Testis (tissue), 2 donors: ENCODE data around the gene MAML2.

Experiments
- CTCF ChIP-seq, 3 experiments: fragments of 450-650 bp in 2 of 3; fragments of 200-600 bp in 1 of 3; sonication (generic) in 1 of 3; IDR thresholded peaks; one replicate each; pipeline ENCODE4 v1.5.1; 2016 to 2019; ENCODE audit warnings: antibody characterized with exemption in 3 of 3, mild to moderate bottlenecking in 2 of 3, moderate library complexity in 1 of 3
- POLR2A ChIP-seq: fragments of 450-650 bp; IDR thresholded peaks from one replicate; pipeline ENCODE4 v1.6.1; 2017; ENCODE audit warnings: antibody characterized with exemption, mild to moderate bottlenecking, moderate library complexity

- TF ChIP-seq CTCF (IDR thresholded peaks at IDR 0.05) (no peak), POLR2A (no peak)
Observed at GRCh38 chr11:96267001-96267495, 75.9 kb downstream of the MAML2 start.
